Stimulated activated CD4-positive, alpha-beta T cell treated with anti-CD3 and anti-CD28 coated beads, TNF-alpha, amount 100 ng/mL, for 24 hours (primary cell): ENCODE data around the gene TBC1D9B.
A peak's percentile ranks its signal among the peaks of the same experiment; 100 is the strongest.

ENCODE experiments used
- DNase-seq, 3 experiments: peaks; one replicate each; pipeline ENCODE4 v3.0.0-alpha.2; 2020; ENCODE audit warnings: low read depth in 3 of 3

TBC1D9B gene

GRCh38 chr5:179906795-179907555 lies 722 bp downstream of the TBC1D9B start:
- peak in 1 of 3 experiments; percentile 30 for DNase-seq

- DNase-seq: no peak
These were observed 1.4 kb downstream of the TBC1D9B start for GRCh38 chr5:179906294-179906794.

GRCh38 chr5:179905161-179905560 lies 2.5 kb downstream of the TBC1D9B start:
- no peak for DNase-seq

- DNase-seq: no peak
These were observed 3.1 kb downstream of the TBC1D9B start for GRCh38 chr5:179904463-179905160.

- no peak for DNase-seq
These were observed 4.9 kb downstream of the TBC1D9B start for GRCh38 chr5:179902763-179903158.

GRCh38 chr5:179901915-179902762 lies 5.6 kb downstream of the TBC1D9B start:
- DNase-seq: no peak

GRCh38 chr5:179901462-179901861 lies 6.2 kb downstream of the TBC1D9B start:
- no peak for DNase-seq

GRCh38 chr5:179900711-179901110 lies 7.0 kb downstream of the TBC1D9B start:
- no peak for DNase-seq

- DNase-seq: no peak
These were observed 7.5 kb downstream of the TBC1D9B start for GRCh38 chr5:179900206-179900605.

GRCh38 chr5:179895861-179896260 lies 11.8 kb downstream of the TBC1D9B start:
- no peak for DNase-seq

GRCh38 chr5:179893958-179894895 lies 13.5 kb downstream of the TBC1D9B start:
- no peak for DNase-seq

GRCh38 chr5:179893076-179893957 lies 14.4 kb downstream of the TBC1D9B start:
- no peak for DNase-seq

GRCh38 chr5:179892255-179892654 lies 15.4 kb downstream of the TBC1D9B start:
- DNase-seq: no peak

GRCh38 chr5:179890751-179891682 lies 16.7 kb downstream of the TBC1D9B start:
- DNase-seq: no peak

GRCh38 chr5:179889885-179890284 lies 17.8 kb downstream of the TBC1D9B start:
- no peak for DNase-seq

- no peak for DNase-seq
These were observed 19.9 kb downstream of the TBC1D9B start for GRCh38 chr5:179887802-179888201.

GRCh38 chr5:179887095-179887494 lies 20.6 kb downstream of the TBC1D9B start:
- DNase-seq: no peak

- DNase-seq: no peak
These were observed 21.3 kb downstream of the TBC1D9B start for GRCh38 chr5:179886190-179886911.
